Activated naive CD8-positive, alpha-beta T cell (primary cell): ENCODE results near the gene ARHGEF17.

ENCODE experiments used
- H3K27ac Mint-ChIP-seq: one replicate; pipeline ENCODE4 v1.8.0; 2021; ENCODE audit warnings: mixed read lengths
- H3K27me3 Mint-ChIP-seq: one replicate; pipeline ENCODE4 v1.8.0; 2021; ENCODE audit warnings: mixed read lengths
- H3K36me3 Mint-ChIP-seq: one replicate; pipeline ENCODE4 v1.8.0; 2021; ENCODE audit warnings: mixed read lengths
- H3K4me1 Mint-ChIP-seq: one replicate; pipeline ENCODE4 v1.8.0; 2021; ENCODE audit warnings: low read depth, mixed read lengths
- H3K4me3 Mint-ChIP-seq: one replicate; pipeline ENCODE4 v1.8.0; 2021; ENCODE audit warnings: mild to moderate bottlenecking, mixed read lengths
- H3K9me3 Mint-ChIP-seq: one replicate; pipeline ENCODE4 v1.8.0; 2021; ENCODE audit warnings: low read depth, mixed read lengths

ARHGEF17 gene

DNA sequence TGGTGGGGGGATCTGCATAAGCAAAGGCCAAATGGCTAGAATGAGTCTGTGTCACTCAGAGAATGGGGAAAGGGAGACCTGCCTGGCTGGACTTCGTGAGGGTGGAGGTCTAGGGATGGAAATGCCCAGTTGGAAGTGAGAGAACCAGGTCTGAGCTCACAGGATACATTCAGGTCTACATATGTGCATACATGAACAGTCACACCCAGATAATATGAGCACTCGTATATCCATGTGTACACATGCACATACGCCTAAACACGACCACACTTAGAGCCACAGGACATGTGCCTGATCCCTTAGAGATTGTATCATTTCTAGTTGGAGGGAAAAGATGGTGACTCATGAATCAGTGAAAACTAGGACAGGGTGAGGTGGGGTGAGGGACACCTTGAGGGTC, 47.0 kb downstream of the ARHGEF17 start:
- Mint-ChIP-seq H3K27me3 (no peaks in the 10 kb centered on the region), H3K36me3 (no peaks in the 10 kb centered on the region), H3K4me3 (no peak overlapping the region), H3K4me1 (peaks cover 3% of the 10 kb centered on the region), H3K9me3 (no peaks in the 10 kb centered on the region), H3K27ac (no peak overlapping the region)

DNA sequence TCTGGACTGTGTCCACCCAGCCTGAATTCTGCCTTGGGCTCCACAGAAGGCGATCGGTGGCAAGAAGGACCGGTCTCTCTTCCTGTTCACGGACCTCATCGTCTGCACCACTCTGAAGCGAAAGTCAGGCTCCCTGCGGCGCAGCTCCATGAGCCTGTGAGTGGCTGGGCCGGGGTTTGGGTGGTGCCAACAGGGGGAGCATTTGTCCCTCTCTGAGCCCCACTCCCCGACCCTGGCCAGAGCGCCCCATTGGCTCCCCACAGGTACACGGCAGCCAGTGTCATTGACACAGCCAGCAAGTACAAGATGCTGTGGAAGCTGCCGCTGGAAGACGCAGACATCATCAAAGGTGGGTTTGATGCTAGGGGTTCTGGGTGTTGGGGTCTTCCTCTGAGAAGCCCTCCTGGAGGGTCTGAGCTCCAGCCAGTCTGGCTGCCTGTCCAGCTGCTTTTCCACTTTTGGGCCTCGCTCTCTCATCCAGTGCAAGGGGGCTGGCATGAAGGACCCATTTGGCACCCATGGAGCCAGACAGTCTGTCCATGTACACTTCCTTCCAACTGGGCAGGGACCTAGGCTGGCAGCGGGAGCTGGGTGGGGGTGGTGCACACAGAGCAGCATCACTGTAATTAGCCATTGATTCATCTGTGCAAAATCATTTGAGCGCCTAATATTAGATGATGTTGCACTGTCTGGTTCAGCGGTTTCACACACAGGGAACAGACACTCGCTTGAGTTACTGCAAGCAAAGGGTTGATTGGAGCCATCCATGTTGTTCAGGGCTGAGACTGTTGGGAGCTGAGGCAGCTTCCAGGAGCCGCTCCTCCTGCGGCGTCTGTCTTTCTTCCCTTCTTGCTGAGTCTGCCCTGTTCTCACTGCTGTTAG, 49.1 kb downstream of the ARHGEF17 start:
- Mint-ChIP-seq H3K36me3 (no peaks in the 10 kb centered on the region), H3K27me3 (no peaks in the 10 kb centered on the region), H3K27ac (no peak overlapping the region), H3K4me3 (no peak overlapping the region), H3K9me3 (no peaks in the 10 kb centered on the region), H3K4me1 (no peaks in the 10 kb centered on the region)

DNA sequence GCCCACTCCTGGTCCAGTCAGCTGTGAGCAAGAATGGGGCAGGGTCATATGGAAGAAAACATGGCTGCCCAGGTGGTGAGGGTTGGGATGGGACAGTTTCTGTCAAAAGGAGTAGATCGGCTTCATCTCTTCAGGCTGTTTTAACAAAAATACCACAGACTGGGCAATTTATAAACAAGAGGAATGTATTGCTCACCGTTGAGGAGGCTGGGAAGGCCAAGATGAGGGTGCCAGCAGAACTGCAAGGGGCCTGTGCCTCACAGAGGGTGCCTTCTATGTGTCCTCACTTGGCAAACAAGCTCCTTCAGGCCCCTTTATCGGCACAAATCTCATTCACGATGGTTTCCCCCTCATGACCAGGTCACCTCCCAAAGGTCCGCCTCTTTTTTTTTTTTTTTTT, 50.0 kb downstream of the ARHGEF17 start:
- Mint-ChIP-seq H3K27ac (no peak overlapping the region), H3K4me3 (no peak overlapping the region), H3K4me1 (no peaks in the 10 kb centered on the region), H3K36me3 (no peaks in the 10 kb centered on the region), H3K9me3 (no peaks in the 10 kb centered on the region), H3K27me3 (no peaks in the 10 kb centered on the region)

DNA sequence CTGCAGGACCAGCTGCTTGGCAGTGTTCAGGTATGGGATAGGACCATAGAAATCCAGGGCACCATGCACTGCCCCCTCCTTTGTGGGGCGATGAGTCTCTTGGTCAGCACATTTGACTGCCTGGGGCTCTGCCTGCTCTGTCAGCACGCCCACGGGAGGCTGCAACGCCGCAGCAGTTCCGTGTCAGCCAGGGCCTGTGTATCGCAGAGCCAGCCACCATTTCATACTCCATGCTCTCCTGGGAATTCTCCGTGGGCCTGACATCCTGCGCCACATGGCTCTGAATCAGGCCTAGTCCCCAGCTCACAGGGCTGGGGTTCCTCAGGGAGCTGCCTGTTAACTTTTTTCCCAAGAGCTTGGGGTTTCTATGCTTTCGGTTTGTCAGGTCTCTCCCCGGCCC, 51.3 kb downstream of the ARHGEF17 start:
- H3K27me3 Mint-ChIP-seq, result no peaks in the 10 kb centered on the region
- H3K36me3 Mint-ChIP-seq, result no peaks in the 10 kb centered on the region
- no peak overlapping the region for H3K4me3 Mint-ChIP-seq
- no peak overlapping the region for H3K27ac Mint-ChIP-seq
- H3K4me1 Mint-ChIP-seq, result no peaks in the 10 kb centered on the region
- H3K9me3 Mint-ChIP-seq, result no peaks in the 10 kb centered on the region

DNA sequence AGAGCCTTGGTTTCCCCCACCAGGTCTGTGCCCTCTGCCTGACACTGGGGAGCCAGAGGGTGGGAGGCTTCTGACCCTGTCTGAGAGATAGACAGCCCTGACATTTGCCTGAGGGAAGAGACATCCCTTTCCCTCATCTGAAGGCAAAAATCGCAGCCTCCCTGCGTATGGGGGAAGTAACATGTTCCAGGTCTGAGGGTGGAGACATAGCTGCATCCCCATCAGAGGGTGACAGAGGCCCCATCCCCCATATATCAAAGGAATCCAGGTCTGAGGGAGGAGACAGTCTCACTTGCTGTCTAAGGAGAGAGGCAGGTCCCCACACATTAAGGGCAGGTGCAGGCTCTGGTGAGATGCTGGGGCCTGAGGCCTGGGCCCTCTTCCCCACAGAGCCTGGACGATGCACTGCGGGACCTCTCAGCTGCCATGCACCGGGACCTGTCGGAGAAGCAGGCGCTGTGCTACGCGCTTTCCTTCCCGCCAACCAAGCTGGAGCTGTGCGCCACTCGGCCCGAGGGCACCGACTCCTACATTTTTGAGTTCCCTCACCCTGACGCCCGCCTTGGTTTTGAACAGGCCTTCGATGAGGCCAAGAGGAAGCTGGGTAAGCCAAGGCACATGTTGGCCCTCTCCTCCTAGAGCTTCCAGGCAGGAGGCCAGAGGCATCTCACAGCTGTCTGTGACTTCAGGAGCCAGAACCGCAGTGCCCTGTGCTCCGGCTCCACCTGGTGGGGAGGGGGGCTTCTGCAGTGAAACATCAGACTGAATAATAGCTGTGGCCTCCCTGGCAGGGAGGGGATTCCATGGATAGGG, 52.1 kb downstream of the ARHGEF17 start:
- Mint-ChIP-seq H3K27ac (no peak overlapping the region), H3K9me3 (no peaks in the 10 kb centered on the region), H3K36me3 (no peaks in the 10 kb centered on the region), H3K4me3 (no peak overlapping the region), H3K27me3 (no peaks in the 10 kb centered on the region), H3K4me1 (peaks cover 2% of the 10 kb centered on the region)

DNA sequence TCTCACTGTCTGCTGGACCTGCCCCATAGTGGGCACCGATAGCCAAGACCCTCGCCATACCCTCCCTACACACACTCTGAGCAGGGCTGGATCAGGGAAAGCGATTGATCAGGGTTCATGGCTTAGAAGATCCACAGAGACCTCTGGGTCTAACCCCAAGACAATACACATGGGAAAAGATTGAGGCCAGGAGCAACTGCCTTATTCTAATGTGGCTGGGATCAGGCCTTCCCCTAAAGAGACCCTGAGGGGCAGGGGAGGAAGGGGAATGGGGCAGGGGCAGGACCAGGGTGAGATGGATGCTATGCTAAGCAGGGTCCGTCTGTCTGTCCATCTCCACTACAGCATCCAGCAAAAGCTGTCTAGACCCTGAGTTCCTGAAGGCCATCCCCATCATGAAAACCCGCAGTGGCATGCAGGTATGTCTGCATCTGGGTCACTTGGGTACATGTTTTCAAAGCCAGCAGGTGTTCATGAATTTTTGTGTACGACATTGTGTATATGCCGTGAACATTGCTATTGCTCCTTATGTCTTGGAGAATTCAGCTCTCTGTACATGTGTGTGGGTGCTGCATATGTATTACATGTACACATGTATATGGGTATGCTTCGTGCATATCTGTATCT, 52.8 kb downstream of the ARHGEF17 start:
- Mint-ChIP-seq H3K27ac (no peak overlapping the region), H3K36me3 (no peaks in the 10 kb centered on the region), H3K4me3 (no peak overlapping the region), H3K27me3 (no peaks in the 10 kb centered on the region), H3K9me3 (no peaks in the 10 kb centered on the region), H3K4me1 (peaks cover 5% of the 10 kb centered on the region)

DNA sequence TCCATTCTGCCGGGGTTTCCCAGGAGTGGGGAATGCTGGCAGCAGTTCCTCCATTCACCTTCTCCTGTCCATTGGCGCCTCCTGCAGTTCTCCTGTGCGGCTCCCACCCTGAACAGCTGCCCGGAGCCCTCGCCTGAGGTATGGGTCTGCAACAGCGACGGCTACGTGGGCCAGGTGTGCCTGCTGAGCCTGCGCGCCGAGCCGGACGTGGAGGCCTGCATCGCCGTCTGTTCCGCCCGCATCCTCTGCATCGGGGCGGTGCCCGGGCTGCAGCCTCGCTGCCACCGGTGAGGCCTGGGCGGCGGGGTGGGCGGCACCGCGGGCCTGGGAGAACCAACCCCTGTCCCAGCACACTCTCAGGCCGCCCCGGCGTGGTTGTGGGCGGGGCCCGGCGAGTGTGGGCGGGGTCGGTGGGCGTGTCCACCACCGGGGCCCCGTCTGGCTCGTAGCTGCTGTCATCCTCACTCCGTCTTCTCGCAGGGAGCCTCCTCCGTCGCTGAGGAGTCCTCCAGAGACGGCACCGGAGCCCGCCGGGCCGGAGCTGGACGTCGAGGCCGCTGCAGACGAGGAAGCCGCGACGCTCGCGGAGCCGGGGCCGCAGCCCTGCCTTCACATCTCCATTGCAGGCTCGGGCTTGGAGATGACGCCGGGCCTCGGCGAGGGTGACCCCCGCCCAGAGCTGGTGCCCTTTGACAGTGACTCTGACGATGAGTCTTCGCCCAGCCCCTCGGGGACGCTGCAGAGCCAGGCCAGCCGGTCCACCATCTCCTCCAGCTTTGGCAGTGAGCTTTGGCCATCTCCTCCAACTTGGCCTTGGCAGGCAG, 54.1 kb downstream of the ARHGEF17 start:
- Mint-ChIP-seq H3K36me3 (no peaks in the 10 kb centered on the region), H3K27ac (no peak overlapping the region), H3K9me3 (no peaks in the 10 kb centered on the region)

DNA sequence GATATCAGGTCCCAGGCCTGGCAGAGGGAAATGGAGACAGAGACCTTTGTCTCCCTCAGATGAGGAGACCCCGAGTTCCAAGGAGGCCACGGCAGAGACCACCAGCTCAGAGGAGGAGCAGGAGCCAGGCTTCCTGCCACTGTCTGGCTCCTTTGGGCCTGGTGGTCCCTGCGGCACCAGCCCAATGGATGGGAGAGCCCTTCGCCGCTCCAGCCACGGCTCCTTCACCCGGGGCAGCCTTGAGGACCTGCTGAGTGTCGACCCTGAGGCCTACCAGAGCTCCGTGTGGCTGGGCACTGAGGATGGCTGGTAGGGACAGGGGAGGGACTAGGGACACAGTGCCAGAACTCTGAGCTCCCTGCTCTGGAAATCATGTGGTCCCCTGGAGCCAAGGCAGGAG, 55.1 kb downstream of the ARHGEF17 start:
- Mint-ChIP-seq H3K9me3 (no peaks in the 10 kb centered on the region), H3K27me3 (no peaks in the 10 kb centered on the region), H3K4me1 (peaks cover 27% of the 10 kb centered on the region), H3K4me3 (no peak overlapping the region), H3K27ac (no peak overlapping the region), H3K36me3 (no peaks in the 10 kb centered on the region)

More for the DNA sequence above, 54.1 kb downstream of the ARHGEF17 start:
- Mint-ChIP-seq H3K4me3 (no peak overlapping the region), H3K4me1 (peaks cover 18% of the 10 kb centered on the region), H3K27me3 (no peaks in the 10 kb centered on the region)

DNA sequence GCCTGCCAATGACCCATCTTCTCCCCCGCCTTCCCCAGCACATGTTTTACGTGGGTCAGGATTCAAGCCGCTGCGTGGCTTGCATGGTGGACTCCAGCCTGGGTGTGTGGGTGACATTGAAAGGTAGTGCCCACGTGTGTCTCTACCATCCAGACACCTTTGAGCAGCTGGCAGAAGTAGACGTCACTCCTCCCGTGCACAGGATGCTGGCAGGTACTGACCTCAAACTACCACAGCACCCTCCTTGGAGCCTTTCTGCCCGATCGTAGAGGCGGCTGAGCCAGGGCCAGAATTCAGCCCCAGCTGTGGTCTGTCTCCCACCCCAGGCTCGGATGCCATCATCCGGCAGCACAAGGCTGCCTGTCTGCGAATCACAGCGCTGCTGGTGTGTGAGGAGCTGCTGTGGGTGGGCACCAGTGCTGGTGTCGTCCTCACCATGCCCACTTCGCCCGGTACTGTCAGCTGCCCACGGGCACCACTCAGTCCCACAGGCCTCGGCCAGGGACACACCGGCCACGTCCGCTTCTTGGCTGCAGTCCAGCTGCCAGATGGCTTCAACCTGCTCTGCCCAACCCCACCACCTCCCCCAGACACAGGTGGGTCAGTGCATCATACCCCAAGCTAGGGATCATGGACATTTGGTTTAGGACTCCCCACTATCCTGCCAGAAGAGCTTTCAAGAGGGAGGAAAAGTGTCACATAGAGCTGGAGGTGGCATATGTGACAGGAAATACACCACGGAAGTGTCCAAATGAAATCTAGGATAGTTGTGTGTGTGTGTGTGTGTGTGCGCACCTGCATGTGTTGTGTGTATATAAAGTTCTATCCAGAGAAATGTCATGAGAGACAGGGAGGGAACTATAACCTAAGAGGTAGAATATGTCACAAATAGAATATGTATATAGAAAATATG, 57.5 kb downstream of the ARHGEF17 start:
- Mint-ChIP-seq H3K36me3 (no peaks in the 10 kb centered on the region), H3K4me3 (peak overlapping the region; percentile 51), H3K27ac (peak overlapping the region; percentile 92), H3K27me3 (no peaks in the 10 kb centered on the region), H3K9me3 (no peaks in the 10 kb centered on the region), H3K4me1 (peaks cover 29% of the 10 kb centered on the region)

DNA sequence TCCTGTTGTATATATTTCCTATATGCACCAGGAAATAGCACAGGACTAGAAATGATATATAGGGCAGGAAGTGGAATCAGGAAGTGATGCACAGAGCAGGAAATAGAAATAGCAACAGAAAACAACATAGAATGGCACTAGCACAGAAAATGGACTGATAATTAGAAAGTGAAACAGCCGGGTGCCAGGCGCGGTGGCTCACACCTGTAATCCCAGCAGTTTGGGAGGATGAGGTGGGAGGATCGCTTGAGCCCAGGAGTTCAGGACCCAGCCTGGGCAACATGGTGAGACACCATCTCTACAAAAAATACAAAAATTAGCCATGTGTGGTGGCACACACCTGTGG, 58.2 kb downstream of the ARHGEF17 start:
- Mint-ChIP-seq H3K27ac (peak overlapping the region; percentile 92), H3K36me3 (no peaks in the 10 kb centered on the region), H3K4me1 (peaks cover 29% of the 10 kb centered on the region)

DNA sequence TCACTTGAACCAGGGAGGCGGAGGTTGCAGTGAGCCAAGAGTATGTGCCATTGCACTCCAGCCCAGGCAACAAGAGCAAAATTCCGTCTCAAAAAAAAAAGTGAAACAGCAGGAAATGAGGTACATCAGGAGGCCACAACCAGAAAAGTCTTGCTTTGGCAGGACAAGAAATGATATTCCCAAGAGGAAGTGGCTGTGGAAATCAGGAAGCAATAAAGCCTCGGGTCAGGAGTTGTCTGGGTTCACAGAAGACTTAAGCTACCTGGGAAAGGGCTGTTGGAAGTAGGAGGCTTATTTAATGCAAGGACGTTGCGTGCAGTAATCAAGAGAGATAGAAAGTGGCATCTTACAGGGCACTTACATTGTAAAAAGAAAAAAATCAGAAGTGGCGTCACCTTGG, 58.9 kb downstream of the ARHGEF17 start:
- H3K27ac Mint-ChIP-seq, result peak overlapping the region; percentile 76
- peak overlapping the region; percentile 27 for H3K4me3 Mint-ChIP-seq
- peaks cover 29% of the 10 kb centered on the region for H3K4me1 Mint-ChIP-seq
- H3K9me3 Mint-ChIP-seq, result no peaks in the 10 kb centered on the region
- no peaks in the 10 kb centered on the region for H3K36me3 Mint-ChIP-seq
- H3K27me3 Mint-ChIP-seq, result no peaks in the 10 kb centered on the region

More for the DNA sequence above, 58.2 kb downstream of the ARHGEF17 start:
- H3K9me3 Mint-ChIP-seq, result no peaks in the 10 kb centered on the region
- no peaks in the 10 kb centered on the region for H3K27me3 Mint-ChIP-seq
- H3K4me3 Mint-ChIP-seq, result peak overlapping the region; percentile 51

DNA sequence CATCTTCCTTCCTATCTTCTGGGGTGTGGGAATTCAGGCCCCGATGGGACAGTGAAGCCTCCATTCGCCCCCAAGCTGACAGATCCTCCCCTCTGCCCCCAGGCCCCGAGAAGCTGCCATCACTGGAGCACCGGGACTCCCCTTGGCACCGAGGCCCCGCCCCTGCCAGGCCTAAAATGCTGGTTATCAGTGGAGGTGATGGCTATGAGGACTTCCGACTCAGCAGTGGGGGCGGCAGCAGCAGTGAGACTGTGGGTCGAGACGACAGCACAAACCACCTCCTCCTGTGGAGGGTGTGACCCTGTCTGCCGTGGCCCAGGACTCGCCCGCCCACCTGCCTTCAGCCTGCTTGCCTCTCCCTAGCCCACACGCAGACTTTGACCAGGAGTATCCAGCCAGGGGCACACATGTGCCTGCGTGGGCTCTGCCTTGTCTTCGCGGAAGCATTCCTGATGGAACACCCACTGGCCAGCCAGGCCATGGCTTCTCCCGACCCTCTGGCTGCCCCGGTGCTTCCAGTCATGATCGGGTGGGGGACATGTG, 59.5 kb downstream of the ARHGEF17 start:
- Mint-ChIP-seq H3K27ac (peak overlapping the region; percentile 76), H3K27me3 (no peaks in the 10 kb centered on the region), H3K9me3 (no peaks in the 10 kb centered on the region), H3K4me1 (peaks cover 29% of the 10 kb centered on the region), H3K36me3 (no peaks in the 10 kb centered on the region), H3K4me3 (peak overlapping the region; percentile 27)

DNA sequence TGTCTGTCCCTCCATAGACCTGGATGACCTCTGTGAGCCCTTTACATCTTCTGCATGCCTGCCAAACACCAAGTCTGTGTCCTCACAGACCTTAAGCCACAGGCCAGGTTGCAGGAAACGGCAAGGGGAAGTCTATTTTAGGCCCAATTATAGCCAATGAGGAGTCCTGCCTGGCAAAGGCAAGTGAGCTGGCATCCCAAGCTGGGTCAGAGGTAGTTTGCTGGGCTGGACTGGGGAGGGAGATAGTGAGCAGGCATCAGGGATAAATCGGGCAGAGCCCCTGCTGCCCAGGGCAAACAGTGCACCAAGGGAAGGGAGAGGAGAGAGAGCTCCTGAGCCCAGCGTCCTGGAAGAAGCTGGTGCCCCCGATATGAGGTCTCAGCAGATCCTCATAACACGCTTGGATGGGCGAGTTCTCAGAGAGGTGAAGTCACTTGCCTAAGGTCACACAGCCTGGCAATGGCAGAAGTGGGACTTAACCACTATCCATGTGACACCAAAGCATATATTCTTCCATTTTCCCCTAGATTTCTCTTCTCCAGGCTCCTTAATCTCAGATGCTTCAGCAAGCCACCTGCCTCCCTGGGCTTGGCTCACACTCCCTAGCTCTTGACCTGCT, 64.4 kb downstream of the ARHGEF17 start:
- Mint-ChIP-seq H3K9me3 (no peaks in the 10 kb centered on the region), H3K36me3 (no peaks in the 10 kb centered on the region), H3K27ac (no peak overlapping the region), H3K27me3 (no peaks in the 10 kb centered on the region), H3K4me1 (peaks cover 23% of the 10 kb centered on the region), H3K4me3 (no peak overlapping the region)
